Skin epidermis (tissue), 12 donors: ENCODE results near the gene COG5.

ENCODE experiments used
- H3K27ac ChIP-seq, 21 experiments: fragments of 200-600 bp; sonication (generic) in 11 of 21; one replicate each; pipeline ENCODE4 v1.5.0; 2020; ENCODE audit warnings: mild to moderate bottlenecking in 3 of 21, inconsistent platforms in 2 of 21, moderate library complexity in 2 of 21
- H3K4me3 ChIP-seq, 7 experiments: fragments of 200-600 bp; sonication (generic) in 2 of 7; one replicate each; pipeline ENCODE4 v1.5.0; 2020; ENCODE audit warnings: inconsistent platforms in 2 of 7, mild to moderate bottlenecking in 2 of 7, moderate library complexity in 1 of 7

COG5 gene

GRCh38 chr7:107471292-107472070 is 92.2 kb downstream of the COG5 start:
- Histone ChIP-seq H3K27ac (no peak overlapping the region), H3K4me3 (no peak overlapping the region)

- Histone ChIP-seq H3K27ac (no peak within 1 kb of the TSS), H3K4me3 (no peak within 1 kb of the TSS)
Observed at GRCh38 chr7:107469929-107470328, 93.8 kb downstream of the COG5 start, which contains the start of gene GPR22. Gene GPR22, plus strand, starts transcription at chr7:107470057. Its CDS starts 4,004 bp downstream, at chr7:107474061.

DNA sequence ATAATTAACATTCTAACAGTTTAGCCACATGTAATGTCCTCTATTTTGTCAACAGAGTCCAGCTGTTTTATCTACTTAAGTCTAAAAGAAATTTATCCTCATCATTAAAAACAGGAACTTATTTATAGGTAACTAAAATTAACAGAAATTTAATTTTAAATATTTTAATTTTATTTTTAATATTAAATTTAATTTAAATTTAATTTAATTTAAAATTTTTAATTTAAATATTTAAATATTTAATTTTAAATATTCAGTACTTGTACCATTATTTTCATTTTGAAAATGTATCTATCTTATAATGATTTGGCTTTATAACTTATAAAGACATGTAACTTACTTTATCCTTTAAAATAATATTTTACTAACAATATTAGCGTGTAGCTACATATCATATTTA is 94.9 kb downstream of the COG5 start:
- Histone ChIP-seq H3K27ac (no peak overlapping the region), H3K4me3 (no peak overlapping the region)

DNA sequence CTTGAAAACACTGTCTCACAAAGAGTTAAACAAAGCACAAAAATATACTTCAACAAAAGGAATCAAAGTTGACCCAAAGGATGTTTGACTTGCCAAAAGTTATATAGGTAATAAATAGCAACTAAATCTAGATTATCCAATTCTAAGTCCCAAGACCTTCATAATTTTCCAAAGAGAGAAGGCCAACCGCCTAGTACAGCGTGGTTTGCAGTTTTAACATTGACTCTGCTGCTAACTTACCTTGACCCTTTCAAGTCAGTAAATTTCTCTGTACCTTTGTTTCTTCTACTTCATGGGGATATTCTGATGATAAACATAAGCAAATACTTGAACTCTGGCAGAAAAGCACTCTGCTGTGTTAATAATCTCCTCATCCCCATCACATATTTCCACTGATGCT is 95.7 kb downstream of the COG5 start:
- Histone ChIP-seq H3K4me3 (no peak overlapping the region), H3K27ac (no peak overlapping the region)

- H3K4me3 ChIP-seq: no peak overlapping the region
Observed at GRCh38 chr7:107464666-107465226, 99.0 kb downstream of the COG5 start.

DNA sequence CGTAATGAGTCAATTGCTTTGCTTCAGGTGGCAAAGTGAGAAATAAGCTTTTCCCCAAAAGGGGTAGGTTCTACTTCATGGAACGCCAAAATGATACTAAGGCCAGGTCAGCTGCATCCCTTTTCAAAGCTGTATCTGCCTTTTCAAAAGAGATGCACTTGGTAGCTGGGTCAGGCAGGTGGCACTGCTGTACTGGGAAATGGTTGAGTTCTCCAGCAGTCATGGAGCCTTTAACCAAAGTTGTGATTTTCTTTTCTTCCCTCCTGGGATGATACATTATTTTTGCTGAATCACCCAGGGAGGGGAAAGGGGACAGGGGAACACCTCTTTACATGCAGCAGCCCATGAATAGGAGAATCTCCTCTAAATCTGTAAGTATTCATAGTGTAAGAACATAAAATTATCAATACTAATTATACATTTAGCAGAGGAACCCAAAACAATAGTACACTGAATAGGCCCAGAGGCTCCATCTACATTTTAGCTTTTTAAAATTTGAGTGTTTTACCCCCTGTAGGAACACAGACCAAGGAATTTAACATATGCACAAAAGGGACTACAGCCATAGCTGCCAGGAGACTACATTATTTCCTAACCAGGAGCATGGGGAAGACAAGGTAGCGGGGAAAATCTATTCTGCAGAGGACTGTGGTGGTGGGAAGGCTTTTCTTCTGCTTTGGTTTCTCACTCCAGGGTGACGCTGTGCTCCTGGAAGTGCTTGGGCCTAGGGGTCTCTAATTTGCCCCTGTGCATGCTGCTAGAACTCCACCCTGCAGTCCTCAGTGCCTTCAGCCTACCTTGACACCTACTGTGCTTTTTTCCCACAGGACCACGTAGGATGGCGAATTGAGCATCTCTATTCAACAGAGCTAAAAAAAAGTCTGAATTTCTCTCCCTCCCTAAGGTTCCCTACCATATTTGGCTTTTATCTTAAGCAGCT is 100.3 kb downstream of the COG5 start:
- no peak overlapping the region for H3K4me3 ChIP-seq
- H3K27ac ChIP-seq: no peak overlapping the region

More at GRCh38 chr7:107464666-107465226, 99.0 kb downstream of the COG5 start:
- H3K27ac ChIP-seq: no peak overlapping the region

GRCh38 chr7:107461938-107462533 is 101.7 kb downstream of the COG5 start:
- H3K4me3 ChIP-seq: no peak overlapping the region
- no peak overlapping the region for H3K27ac ChIP-seq

DNA sequence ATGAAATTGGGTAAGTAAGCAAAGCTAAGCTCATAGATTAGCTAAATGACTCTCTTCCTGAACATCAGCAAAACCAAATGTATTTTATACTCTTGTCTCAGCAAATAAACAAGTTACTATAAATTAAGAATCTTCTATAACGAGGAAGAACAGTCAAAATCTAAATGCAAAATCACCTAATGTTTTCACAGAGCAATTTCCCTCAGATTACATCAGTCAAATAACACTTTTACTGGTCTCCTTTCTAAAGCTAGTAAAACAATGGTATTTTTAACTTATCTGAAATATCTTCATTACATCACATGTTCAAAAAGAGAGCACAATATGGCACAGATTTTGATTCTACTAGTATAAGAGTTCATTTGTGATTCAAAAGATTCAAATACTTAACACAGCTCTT is 110.3 kb downstream of the COG5 start:
- Histone ChIP-seq H3K4me3 (no peak overlapping the region), H3K27ac (no peak overlapping the region)

GRCh38 chr7:107450970-107451369 is 112.8 kb downstream of the COG5 start:
- no peak overlapping the region for H3K4me3 ChIP-seq
- no peak overlapping the region for H3K27ac ChIP-seq

GRCh38 chr7:107446988-107447387 is 116.7 kb downstream of the COG5 start:
- no peak overlapping the region for H3K27ac ChIP-seq
- H3K4me3 ChIP-seq: no peak overlapping the region

DNA sequence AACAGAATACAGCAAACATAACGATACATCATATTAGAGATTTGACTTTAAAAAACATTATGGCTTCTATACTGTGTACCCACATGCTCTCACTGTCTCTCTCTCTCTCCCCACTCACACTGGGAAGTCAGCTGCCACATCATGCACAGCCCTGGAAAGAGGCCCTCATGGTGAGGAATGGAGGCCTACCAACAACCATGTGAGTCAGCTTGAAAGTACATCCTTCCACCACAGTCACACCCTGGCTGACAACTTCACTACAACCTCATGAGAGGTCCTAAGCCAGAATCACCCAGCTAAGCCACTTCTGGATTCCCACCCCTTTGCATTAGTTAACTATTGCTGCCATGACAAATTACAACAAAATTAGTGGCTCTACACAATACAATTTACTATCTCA is 117.2 kb downstream of the COG5 start:
- H3K27ac ChIP-seq: no peak overlapping the region
- no peak overlapping the region for H3K4me3 ChIP-seq

DNA sequence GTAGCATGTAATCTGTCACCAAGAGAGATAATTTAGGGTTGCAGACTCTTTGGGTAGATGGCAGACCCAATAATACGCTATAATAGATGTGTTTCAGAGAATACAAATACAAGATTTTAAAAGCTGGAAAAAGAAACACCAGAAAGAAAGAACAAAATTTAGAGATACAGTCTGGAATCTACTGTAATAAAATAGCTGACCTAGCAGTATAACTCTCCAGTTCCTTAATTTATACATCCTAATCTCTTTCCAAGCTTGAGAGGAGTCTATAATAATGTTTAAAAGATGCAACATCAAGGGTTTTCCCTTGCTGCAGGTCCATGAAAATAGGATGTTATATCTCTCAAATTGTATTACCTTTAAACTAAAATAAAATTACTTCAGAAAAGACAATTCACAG is 121.0 kb downstream of the COG5 start:
- Histone ChIP-seq H3K27ac (no peak overlapping the region), H3K4me3 (no peak overlapping the region)

GRCh38 chr7:107441581-107442422 is 121.9 kb downstream of the COG5 start:
- Histone ChIP-seq H3K4me3 (no peak overlapping the region), H3K27ac (no peak overlapping the region)

GRCh38 chr7:107439025-107439424 is 124.7 kb downstream of the COG5 start:
- Histone ChIP-seq H3K4me3 (no peak overlapping the region), H3K27ac (no peak overlapping the region)

- H3K4me3 ChIP-seq: no peak overlapping the region
- H3K27ac ChIP-seq: no peak overlapping the region
Observed at GRCh38 chr7:107435749-107436148, 128.0 kb downstream of the COG5 start.

DNA sequence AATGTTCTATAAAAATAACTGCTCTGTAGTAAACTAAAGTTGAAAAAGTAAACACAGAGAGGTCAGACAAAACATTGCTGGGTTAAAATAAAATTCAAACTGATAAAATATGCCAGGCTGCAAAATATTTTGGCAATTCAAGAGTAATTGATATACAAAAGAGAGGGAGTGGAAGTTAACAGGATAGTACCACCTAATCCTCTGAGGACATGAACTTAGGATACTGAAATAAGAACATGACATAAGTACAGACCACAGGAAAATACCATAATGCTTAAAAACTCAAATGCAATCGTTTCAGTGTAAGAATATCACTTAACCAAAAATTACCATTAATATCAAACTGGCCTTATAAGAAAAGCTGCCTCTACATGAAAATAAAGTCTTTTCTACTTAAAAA is 131.5 kb downstream of the COG5 start:
- H3K4me3 ChIP-seq: no peak overlapping the region
- no peak overlapping the region for H3K27ac ChIP-seq

DNA sequence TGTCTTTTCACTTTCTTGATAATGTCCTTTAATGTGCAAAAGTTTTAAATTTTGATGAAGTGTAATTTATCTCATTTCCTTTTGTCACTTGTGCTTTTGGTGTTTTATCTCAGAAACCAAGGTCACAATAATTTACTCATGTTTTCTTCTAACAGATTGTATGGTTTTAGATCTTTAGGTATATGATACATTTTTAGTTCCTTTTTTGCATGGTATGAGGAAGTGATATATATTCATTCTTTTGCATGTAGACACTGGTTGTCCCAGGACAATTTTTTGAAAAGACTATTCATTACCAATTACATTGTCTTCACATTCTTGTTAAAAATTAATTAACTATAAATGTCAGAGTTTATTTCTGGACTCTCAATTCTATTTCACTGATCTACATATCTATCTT is 133.7 kb downstream of the COG5 start:
- no peak overlapping the region for H3K4me3 ChIP-seq
- no peak overlapping the region for H3K27ac ChIP-seq

DNA sequence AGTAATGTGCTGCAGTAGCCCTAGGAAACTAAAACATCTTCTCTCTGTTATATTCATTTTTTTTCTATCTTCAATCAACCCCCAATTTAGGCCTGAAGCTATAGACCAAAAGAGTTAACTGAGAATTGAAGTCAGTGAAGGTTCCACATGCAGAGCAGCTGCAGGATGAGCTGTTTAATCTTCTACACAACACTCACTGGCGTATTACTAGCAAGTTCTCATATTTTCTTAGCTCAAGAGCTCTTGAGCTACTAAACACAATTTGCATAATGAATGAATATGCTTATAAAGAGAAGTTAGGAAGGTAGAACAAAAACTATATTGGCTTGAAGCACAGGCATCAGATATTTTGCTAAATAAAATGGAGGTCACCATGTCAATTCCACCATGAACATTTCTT is 135.1 kb downstream of the COG5 start:
- Histone ChIP-seq H3K4me3 (no peak overlapping the region), H3K27ac (no peak overlapping the region)

DNA sequence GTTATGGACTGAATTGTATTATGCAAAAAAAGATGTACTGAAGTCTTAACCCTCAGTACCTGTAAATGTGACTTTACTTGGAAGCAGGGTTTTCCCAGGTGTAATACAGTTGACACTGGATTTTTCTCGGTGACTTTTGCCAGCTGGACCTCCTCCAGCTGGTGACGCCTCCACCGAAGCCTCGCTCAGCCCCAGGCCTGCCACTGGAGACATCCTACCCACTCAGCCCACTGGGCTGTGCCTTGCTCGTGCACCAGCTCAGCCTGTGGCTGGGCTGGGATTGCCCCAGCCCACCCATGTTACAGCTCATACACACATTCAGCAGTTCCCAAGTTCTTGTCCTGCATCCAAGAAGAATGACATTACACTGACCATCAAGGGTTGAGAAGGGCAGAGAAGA is 136.3 kb downstream of the COG5 start:
- no peak overlapping the region for H3K27ac ChIP-seq
- H3K4me3 ChIP-seq: no peak overlapping the region
